NCI-H146 treated with DMSO at 0.1 percent for 48 hours (cell line): ENCODE results near the gene LMO3.

Source experiments
- DNase-seq: peaks from one replicate; lab custom pipeline; 2025; ENCODE audit not compliant: unreplicated experiment; lab: John Stamatoyannopoulos, UW

Gene LMO3

GRCh38 chr12:16606117-16606200 is at the start of gene LMO3:
TSS of gene LMO3 (minus strand) at chr12:16606162. CDS start at chr12:16600860, 5,302 bp downstream.
- DNase-seq: no peak

- no peak for DNase-seq
Measured at GRCh38 chr12:16636435-16637055, 30.6 kb upstream of the LMO3 start.

GRCh38 chr12:16634786-16635185 is 28.8 kb upstream of the LMO3 start:
- DNase-seq: no peak

- DNase-seq: no peak
Measured at GRCh38 chr12:16626991-16627390, 21.0 kb upstream of the LMO3 start.

GRCh38 chr12:16622338-16622737 is 16.4 kb upstream of the LMO3 start:
- DNase-seq: peak; percentile 67

GRCh38 chr12:16619537-16619936 is 13.6 kb upstream of the LMO3 start:
- no peak for DNase-seq

- DNase-seq: no peak
Measured at GRCh38 chr12:16618256-16618655, 12.3 kb upstream of the LMO3 start.

- no peak for DNase-seq
Measured at GRCh38 chr12:16613199-16613598, 7.2 kb upstream of the LMO3 start.

- DNase-seq: no peak
Measured at GRCh38 chr12:16612647-16613046, 6.7 kb upstream of the LMO3 start.

GRCh38 chr12:16611146-16611545 is 5.2 kb upstream of the LMO3 start:
- peak; percentile 92 for DNase-seq

- peak; percentile 91 for DNase-seq
Measured at GRCh38 chr12:16610743-16611142, 4.8 kb upstream of the LMO3 start.

GRCh38 chr12:16610001-16610585 is 4.1 kb upstream of the LMO3 start:
- peak; percentile 72 for DNase-seq

- no peak for DNase-seq
Measured at GRCh38 chr12:16608946-16609539, 3.1 kb upstream of the LMO3 start.

- DNase-seq: peak; percentile 90
Measured at GRCh38 chr12:16607906-16608775, 2.2 kb upstream of the LMO3 start.

GRCh38 chr12:16606991-16607390 is 1.0 kb upstream of the LMO3 start:
- DNase-seq: peak; percentile 79

GRCh38 chr12:16606201-16606849 is 363 bp upstream of the LMO3 start:
- peak; percentile 81 for DNase-seq

GRCh38 chr12:16605642-16606116 is 283 bp downstream of the LMO3 start:
- DNase-seq: peak; percentile 80

- peak; percentile 75 for DNase-seq
Measured at GRCh38 chr12:16604596-16605252, 1.2 kb downstream of the LMO3 start.

- peak; percentile 98 for DNase-seq
Measured at GRCh38 chr12:16603916-16604575, 1.9 kb downstream of the LMO3 start.

GRCh38 chr12:16603260-16603915 is 2.6 kb downstream of the LMO3 start:
- peak; percentile 90 for DNase-seq
